Astrocyte of the spinal cord (primary cell): ENCODE results near the gene SNX9.

Experiments
- DNase-seq: peaks from one replicate; pipeline ENCODE4 v3.0.0; 2011; ENCODE audit warnings: low read depth, low spot score
- H3K4me3 ChIP-seq: 2 replicates; pipeline ENCODE4 v1.5.1; 2011; ENCODE audit warnings: low read depth, mild to moderate bottlenecking, low read length, moderate library complexity
- in situ Hi-C: cut with HindIII; loops from 2 replicates; pipeline ENCODE4 v1.10.0; 2017; ENCODE audit warnings: low sequenced_read_pairs
- TF ChIP-seq, protein P1 (sequence below): IDR thresholded peaks from 2 replicates; pipeline ENCODE4 v1.5.1; 2012; ENCODE audit warnings: low read depth, mild to moderate bottlenecking, low read length, inconsistent platforms

Gene SNX9

DNA sequence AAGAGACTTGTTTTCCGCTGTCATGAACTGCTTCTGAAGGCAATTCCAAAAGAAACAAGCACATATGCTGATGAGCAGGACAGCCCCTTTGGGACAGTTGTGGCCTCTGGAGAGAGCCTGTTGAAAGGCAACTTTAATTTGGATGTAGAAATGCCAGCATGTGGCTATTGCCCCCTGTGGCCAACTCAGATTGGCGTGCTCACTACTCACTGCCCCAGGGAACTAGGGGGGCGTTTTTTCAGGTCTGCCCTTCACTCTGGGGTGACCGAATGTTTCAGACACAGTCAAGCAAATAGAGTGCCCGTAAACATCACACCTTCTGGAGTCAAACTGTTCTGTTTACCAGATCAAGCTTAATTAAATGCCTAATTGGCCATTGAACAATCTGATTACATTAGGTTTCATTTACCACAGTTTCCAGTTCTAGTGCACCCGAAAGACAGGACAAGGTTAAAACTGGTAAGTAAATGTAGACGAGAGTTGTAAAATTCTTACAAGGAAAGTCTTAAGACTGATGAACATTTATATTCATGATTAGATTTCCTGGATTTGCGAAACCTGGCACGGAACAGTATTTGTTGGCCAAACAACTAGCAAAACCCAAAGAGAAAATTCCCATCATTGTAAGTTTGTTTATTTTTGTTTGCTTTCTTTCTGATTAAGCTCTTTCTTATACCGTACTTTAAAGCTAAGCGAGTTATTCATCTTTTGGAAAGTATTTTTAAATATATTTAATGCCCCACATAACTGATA, 82.7 kb downstream of the SNX9 start:
- TF ChIP-seq, protein P1, sequence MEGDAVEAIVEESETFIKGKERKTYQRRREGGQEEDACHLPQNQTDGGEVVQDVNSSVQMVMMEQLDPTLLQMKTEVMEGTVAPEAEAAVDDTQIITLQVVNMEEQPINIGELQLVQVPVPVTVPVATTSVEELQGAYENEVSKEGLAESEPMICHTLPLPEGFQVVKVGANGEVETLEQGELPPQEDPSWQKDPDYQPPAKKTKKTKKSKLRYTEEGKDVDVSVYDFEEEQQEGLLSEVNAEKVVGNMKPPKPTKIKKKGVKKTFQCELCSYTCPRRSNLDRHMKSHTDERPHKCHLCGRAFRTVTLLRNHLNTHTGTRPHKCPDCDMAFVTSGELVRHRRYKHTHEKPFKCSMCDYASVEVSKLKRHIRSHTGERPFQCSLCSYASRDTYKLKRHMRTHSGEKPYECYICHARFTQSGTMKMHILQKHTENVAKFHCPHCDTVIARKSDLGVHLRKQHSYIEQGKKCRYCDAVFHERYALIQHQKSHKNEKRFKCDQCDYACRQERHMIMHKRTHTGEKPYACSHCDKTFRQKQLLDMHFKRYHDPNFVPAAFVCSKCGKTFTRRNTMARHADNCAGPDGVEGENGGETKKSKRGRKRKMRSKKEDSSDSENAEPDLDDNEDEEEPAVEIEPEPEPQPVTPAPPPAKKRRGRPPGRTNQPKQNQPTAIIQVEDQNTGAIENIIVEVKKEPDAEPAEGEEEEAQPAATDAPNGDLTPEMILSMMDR, result no peak
- no peak overlapping the region for H3K4me3 ChIP-seq
- in situ Hi-C loops, result no loop called here
- DNase-seq, result no peak

DNA sequence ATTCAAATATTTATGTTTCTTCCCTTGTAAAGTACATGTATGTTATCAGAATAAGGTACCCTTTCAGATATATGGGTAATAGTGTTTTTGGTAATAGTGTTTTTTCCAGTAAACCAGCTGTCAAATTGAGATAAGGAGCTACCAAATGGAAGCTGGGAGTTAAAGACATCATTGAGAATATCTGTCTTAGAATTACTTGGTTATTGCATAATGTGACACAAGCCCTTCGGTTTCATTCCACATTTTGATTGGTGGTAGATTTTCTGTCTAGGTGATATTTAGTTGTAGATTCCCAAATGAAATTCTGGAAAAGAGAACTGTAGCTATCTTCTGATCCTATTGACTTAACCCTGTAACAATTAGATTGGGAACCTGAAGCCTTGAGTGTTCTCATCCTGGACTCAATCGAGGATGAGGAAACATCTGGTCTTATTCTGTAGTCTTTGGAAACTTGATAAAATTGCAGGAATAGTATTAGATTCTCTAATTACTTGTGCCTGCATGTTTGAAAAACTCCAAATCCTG, 83.6 kb downstream of the SNX9 start:
- in situ Hi-C loops, result no loop called here
- TF ChIP-seq, protein P1, result no peak
- DNase-seq, result no peak
- H3K4me3 ChIP-seq, result no peak overlapping the region

DNA sequence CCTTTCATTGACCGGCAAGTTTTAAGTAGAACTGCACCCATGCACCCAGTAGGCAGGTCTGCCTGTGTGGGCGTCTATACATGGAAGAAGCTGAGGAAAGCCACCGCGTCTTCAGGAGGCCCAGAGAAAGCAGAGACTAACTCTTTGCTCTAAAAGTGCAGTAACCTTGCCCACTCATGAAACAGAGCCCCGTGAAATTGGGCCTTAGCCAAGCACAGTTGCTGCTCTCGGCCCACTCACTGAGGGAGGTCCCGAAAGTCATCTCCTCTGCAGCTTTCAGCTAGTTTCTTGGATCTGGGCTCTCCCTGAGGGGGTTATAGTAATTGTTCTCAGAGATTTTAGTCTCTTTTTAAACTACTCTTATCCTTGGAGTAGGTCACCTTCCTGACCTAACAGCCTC, 84.6 kb downstream of the SNX9 start:
- in situ Hi-C loops, result no loop called here
- TF ChIP-seq, protein P1, result no peak
- DNase-seq, result no peak
- no peak overlapping the region for H3K4me3 ChIP-seq

DNA sequence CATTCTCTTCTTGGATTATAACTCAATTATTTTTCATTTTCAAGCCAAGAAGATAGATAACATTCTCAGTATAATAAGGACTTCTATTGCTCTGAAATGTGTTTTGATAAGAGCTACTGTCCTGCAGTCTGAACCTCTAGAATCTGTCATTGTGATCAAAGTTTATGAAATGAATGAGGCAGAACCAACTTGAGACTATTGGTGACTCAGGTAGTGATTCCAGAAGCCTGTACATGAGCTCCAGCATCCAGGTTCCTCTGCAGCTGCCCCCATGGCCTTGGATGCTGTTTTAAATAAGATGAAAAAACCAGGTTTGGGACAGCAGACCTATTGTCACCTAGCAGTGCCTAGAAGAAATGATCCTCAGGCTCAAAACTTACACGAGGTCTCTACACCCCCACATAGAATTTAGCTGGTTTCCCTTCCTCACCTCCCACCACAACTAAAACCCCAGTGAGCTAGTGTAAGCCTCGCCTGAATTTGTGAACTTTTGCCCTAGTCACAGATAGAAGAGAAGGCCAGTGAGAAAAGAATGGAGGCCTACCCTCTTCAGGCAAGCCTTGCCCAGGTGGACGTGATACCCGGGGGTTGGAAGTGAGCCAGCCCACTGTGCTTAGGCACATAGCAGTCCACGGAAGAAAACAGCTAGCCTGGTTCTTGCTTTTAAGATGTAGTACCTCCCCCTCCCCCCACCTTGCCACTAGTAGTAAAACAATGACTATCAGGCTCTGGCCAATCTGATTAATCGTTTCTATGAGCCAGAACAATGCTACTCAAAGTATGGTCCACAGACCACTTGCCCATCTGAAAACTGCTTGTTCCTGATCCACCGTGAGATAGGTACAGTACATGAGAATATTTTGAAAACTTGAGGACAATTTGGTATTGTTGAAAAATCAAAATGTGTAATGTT, 85.6 kb downstream of the SNX9 start:
- in situ Hi-C loops, result no loop called here
- TF ChIP-seq, protein P1, result no peak
- no peak for DNase-seq
- no peak overlapping the region for H3K4me3 ChIP-seq

DNA sequence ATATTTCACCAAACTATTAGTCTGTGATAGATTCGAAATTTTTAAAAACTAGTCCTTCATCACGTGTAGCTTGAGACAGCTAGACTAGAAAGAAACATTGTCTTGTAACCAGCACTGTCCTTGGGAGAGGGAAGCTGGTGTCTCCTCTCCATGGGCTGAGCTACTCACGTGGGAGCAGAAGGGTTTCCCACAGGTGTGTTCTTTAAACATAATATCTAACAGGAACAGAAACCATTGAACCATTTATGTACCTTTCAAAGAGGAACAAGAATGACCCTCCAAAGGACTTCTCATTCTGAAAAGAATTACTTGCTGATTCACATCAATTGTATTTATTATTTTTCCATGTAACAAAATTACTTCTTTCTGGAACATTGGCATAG, 86.2 kb downstream of the SNX9 start:
- in situ Hi-C loops, result no loop called here
- TF ChIP-seq, protein P1, result no peak
- DNase-seq, result no peak
- H3K4me3 ChIP-seq, result no peak overlapping the region

DNA sequence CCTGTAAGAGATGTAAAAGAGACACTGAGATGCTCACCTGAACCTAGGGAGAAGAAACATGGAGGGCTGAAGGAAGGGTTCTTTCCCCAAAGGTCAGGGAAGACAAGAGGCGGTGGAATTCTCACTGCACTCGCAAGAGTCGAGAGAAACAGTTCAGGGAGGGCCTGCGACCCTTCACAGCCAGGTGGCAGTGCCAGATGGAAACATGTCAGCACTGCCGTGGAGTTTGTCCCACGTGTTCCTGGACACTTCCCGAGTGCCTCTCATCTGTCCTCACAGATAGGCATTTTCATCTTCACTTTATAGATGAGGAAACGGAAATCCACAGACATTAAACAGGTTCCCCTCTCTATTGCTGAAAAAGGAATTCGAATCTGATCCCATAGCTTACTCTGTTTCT, 88.2 kb downstream of the SNX9 start:
- in situ Hi-C loops, result no loop called here
- TF ChIP-seq, protein P1, result peak; percentile 12
- DNase-seq, result no peak
- no peak overlapping the region for H3K4me3 ChIP-seq
